GM19467 (cell line): Measurements from ENCODE around the gene GFPT2.

Source experiments
- ATAC-seq: cut with Tn5 transposase; IDR thresholded peaks from one replicate; pipeline ENCODE4 v1.9.1; 2021; ENCODE audit warnings: mild to moderate bottlenecking, moderate library complexity; ENCODE audit not compliant: unreplicated experiment

Gene GFPT2

GRCh38 chr5:180353048-180353979 is at the start of gene GFPT2:
Gene GFPT2 (minus strand): TSS chr5:180353336. CDS start chr5:180353217, 119 bp downstream.
- peak; percentile 57 for ATAC-seq

GRCh38 chr5:180402716-180403115 is 49.6 kb upstream of the GFPT2 start:
- no peak for ATAC-seq

- no peak for ATAC-seq
Observed at GRCh38 chr5:180401229-180401907, 48.2 kb upstream of the GFPT2 start.

GRCh38 chr5:180400416-180400815 is 47.3 kb upstream of the GFPT2 start:
- ATAC-seq = no peak

GRCh38 chr5:180399401-180400215 is 46.5 kb upstream of the GFPT2 start:
- ATAC-seq = no peak

GRCh38 chr5:180396926-180397325 is 43.8 kb upstream of the GFPT2 start:
- no peak for ATAC-seq

GRCh38 chr5:180395540-180396274 is 42.6 kb upstream of the GFPT2 start:
- no peak for ATAC-seq

- ATAC-seq = no peak
Observed at GRCh38 chr5:180394031-180394636, 41.0 kb upstream of the GFPT2 start.

- no peak for ATAC-seq
Observed at GRCh38 chr5:180391276-180391675, 38.1 kb upstream of the GFPT2 start.

GRCh38 chr5:180390441-180391190 is 37.5 kb upstream of the GFPT2 start:
- no peak for ATAC-seq

- ATAC-seq = no peak
Observed at GRCh38 chr5:180389252-180390101, 36.3 kb upstream of the GFPT2 start.

GRCh38 chr5:180387798-180388197 is 34.7 kb upstream of the GFPT2 start:
- ATAC-seq = no peak

GRCh38 chr5:180382926-180383325 is 29.8 kb upstream of the GFPT2 start:
- no peak for ATAC-seq

- ATAC-seq = no peak
Observed at GRCh38 chr5:180381851-180382480, 28.8 kb upstream of the GFPT2 start.

- ATAC-seq = no peak
Observed at GRCh38 chr5:180381428-180381827, 28.3 kb upstream of the GFPT2 start.

GRCh38 chr5:180380856-180381255 is 27.7 kb upstream of the GFPT2 start:
- no peak for ATAC-seq

GRCh38 chr5:180380441-180380840 is 27.3 kb upstream of the GFPT2 start:
- no peak for ATAC-seq
